Measurements from ENCODE around the gene RINL.

Gene RINL

GRCh38 chr19:38849147-38849859, 28.8 kb downstream of the RINL start:
- peak; percentile 93 for DNase-seq (ENCODE audit: low spot score)

- peak; percentile 23 for DNase-seq (ENCODE audit: low spot score)
These were observed 29.6 kb downstream of the RINL start for GRCh38 chr19:38848299-38849146.

- DNase-seq (ENCODE audit: low spot score) = no peak
These were observed 32.0 kb downstream of the RINL start for GRCh38 chr19:38846097-38846496.

- no peak for DNase-seq (ENCODE audit: low spot score)
These were observed 32.6 kb downstream of the RINL start for GRCh38 chr19:38845374-38846024.

- DNase-seq (ENCODE audit: low spot score) = no peak
These were observed 33.9 kb downstream of the RINL start for GRCh38 chr19:38844093-38844686.

- DNase-seq (ENCODE audit: low spot score) = no peak
These were observed 34.8 kb downstream of the RINL start for GRCh38 chr19:38843175-38843758.

- DNase-seq (ENCODE audit: low spot score) = no peak
These were observed 35.5 kb downstream of the RINL start for GRCh38 chr19:38842439-38843174.

- no peak for DNase-seq (ENCODE audit: low spot score)
These were observed 36.2 kb downstream of the RINL start for GRCh38 chr19:38841787-38842438.

- DNase-seq (ENCODE audit: low spot score) = no peak
These were observed 36.8 kb downstream of the RINL start for GRCh38 chr19:38841180-38841766.

GRCh38 chr19:38840583-38840968, 37.5 kb downstream of the RINL start:
- DNase-seq (ENCODE audit: low spot score) = no peak

GRCh38 chr19:38839816-38840582, 38.1 kb downstream of the RINL start:
- no peak for DNase-seq (ENCODE audit: low spot score)

- DNase-seq (ENCODE audit: low spot score) = no peak
These were observed 38.9 kb downstream of the RINL start for GRCh38 chr19:38838986-38839761.

GRCh38 chr19:38838208-38838985, 39.7 kb downstream of the RINL start:
- DNase-seq (ENCODE audit: low spot score) = no peak

- no peak for DNase-seq (ENCODE audit: low spot score)
These were observed 40.4 kb downstream of the RINL start for GRCh38 chr19:38837656-38838121.

- no peak for DNase-seq (ENCODE audit: low spot score)
These were observed 41.0 kb downstream of the RINL start for GRCh38 chr19:38836983-38837626.

- DNase-seq (ENCODE audit: low spot score) = no peak
These were observed 41.7 kb downstream of the RINL start for GRCh38 chr19:38836159-38836982.

- no peak for DNase-seq (ENCODE audit: low spot score)
These were observed 43.5 kb downstream of the RINL start for GRCh38 chr19:38834590-38834989.
